ENCODE data around the gene RPRD2.

Gene RPRD2

DNA sequence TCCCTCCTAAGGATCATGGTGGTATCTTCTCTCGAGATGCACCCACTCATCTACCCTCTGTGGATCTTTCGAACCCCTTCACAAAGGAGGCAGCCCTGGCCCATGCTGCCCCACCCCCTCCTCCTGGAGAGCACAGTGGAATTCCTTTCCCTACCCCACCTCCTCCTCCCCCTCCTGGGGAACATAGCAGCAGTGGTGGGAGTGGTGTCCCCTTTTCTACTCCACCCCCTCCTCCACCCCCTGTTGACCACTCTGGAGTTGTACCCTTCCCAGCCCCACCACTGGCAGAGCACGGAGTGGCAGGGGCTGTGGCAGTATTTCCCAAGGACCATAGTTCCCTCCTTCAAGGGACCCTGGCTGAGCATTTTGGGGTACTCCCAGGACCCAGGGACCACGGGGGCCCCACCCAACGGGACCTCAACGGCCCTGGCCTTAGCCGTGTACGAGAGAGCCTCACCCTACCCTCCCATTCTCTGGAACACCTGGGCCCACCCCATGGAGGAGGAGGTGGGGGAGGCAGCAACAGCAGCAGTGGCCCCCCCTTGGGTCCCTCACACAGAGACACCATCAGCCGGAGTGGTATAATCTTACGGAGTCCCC lies 108.8 kb downstream of the RPRD2 start:
- no peak for DNase-seq (ENCODE audit: low spot score)

DNA sequence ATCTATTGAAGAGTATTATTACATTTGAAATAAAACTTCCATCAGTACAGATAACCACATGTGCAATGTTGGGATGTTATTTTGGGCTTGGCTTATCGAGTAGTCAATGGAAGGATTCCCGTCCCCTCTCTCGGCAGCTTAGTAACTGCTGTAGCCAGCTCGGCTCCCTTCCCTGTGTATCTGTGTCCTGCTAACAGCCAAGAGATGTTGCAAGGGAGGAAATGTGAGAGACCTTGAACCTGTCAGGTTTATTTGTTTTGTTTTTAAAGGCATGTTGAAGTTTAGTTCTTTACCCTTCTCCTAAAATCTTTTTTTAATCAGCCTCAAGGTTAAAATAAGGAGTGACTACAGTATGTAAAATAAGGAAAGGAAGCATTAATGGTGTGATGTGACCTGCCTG lies 109.7 kb downstream of the RPRD2 start:
- no peak for DNase-seq (ENCODE audit: low spot score)

DNA sequence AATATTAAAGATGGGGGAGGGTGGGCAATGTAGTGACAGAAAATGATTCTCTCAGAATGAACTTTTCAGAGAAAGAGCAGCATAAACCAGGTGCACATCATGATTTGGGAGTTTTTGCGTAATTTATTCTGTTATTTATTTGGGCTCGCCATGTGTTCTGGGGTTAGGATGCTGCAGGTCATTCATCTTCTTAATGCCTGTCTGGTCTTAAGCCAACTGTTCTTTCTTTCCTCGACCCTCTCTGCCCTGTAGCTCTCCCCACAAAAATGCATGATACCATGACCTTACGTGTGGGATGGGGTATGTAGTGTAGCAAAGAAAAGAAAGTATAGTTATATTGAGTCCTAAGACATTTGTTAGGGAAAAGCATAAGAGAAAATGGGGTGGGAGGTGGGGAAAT lies 110.9 kb downstream of the RPRD2 start:
- no peak for DNase-seq (ENCODE audit: low spot score)

DNA sequence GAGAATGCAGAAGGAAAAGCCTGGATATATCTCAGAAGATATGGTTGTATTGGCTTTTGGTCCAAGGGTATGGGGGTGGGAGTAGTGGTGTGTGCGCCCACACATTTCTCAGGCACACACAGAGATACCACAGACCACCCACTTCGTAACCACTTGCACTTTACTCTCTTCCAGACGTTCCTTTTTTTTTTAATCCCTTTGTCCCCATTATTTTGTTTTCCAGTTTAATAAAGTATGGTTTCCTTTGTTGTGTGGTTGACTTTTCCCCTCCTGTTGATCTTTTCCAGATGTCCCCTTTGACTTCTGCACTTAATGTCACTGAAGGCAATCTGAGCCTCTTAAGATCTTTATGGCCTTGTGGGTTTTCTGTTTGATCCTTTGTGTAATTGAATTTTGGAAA lies 112.8 kb downstream of the RPRD2 start:
- DNase-seq (ENCODE audit: low spot score): no peak

DNA sequence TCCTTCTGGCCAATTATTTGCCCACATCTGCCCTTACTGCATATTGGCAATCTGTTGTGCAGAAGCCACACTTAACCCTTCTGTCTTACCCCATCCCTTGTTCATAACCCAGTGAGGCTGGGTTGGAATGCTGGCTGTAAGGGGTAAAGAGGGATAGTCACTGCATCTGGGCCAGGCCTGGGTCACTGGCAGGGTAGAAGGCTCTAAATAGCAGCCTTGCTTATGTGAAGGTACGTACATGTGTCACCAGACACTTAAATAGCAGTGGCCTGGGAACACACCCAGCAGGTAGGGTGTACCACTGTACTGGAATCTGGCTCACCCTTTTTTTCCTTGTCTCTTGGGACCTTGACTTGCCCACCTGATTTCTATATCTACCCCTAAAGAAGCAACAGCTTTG lies 113.4 kb downstream of the RPRD2 start:
- DNase-seq (ENCODE audit: low spot score): no peak

DNA sequence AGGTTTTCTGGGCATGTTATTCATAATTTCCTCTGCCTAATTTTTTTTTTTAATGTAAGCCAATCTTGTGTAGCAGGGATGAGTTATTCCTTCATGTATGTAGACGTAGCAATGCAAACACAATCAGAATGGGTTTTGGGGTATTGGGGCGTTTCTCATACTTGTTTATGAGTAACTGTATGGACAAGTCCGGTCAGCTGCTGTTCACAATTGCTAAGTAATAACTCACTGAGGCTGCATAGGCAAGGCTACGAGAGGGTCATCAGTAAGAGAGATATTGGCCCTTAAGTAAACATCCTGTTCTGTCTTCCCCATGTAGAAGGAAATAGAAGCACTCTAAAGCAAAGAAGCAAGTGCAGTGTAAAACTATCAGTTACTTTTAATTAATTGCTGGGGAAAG lies 113.8 kb downstream of the RPRD2 start:
- DNase-seq (ENCODE audit: low spot score): no peak

DNA sequence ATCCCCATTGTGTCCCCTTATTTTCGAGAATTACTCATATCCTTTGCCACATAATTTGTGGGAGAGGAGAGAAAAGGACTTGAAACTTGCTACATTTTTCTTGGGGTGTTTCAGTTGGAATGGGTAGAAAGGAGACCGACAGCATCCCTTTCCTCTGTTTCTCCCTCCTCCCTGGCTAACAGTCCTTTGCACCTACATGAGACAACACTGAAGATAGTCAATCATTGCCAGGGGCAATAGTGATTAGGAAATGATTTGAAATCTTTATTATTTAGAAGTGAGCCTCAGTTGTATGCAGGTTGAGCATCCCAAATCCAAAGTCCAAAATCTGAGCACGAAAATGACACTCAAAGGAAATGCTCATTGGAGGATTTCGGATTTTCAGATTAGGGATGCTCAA lies 115.4 kb downstream of the RPRD2 start:
- DNase-seq (ENCODE audit: low spot score): no peak

DNA sequence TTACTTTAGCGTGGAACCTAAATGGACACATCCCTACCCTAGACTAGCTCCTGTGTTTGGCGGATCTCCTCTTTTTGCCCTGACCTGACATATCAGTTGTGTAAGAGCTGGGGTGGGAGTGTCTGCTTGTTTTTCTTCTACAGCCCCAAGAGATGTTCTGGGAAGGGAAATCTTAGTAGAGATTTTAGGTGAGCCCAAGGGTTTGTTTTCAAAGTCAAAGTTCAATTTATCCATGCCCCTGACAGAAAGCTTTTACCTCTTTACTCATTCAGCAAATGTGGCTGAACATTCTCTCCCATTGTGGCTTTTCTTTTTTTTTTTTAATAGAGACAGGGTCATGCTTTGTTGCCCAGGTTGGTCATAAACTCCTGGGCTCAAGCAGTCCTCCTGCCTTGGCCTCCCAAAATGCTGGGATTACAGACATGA lies 116.0 kb downstream of the RPRD2 start:
- no peak for DNase-seq (ENCODE audit: low spot score)

DNA sequence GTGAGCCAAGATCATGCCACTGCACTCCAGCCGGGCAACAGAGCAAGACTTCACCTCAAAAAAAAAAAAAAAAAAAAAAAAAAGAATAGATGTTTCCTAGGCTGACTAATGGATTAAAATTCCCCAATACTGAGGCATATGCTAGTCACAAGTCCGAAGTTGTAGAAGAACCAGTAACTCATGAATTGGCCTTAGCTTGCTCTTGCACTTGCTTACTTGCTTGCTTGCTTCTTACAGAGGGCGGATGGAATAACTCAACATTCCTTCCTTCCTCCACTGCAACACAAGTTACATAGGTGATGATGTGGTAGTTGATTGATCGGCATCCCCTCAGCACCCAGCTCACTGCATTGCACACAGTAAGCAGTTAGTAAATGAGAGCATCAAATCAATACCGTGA lies 120.5 kb downstream of the RPRD2 start:
- no peak for DNase-seq (ENCODE audit: low spot score)

DNA sequence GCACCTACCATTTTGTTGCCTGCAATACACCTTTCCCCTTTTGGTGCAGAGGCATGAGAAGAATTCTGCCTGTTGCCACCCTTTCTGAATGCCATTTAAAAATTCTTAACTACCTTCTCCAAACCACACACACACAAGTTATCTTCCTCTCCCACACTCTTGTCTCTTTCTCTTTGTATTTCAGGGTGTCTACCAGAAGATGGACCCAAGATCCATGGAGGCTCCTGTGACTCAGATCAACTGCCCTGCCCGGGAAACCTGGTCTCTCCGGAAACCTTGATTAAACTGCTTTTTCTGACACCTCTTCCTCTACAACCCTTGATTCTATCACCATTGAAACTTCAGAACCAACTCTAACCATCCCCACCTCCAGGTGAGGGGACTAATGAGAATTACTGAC lies 120.9 kb downstream of the RPRD2 start:
- no peak for DNase-seq (ENCODE audit: low spot score)

DNA sequence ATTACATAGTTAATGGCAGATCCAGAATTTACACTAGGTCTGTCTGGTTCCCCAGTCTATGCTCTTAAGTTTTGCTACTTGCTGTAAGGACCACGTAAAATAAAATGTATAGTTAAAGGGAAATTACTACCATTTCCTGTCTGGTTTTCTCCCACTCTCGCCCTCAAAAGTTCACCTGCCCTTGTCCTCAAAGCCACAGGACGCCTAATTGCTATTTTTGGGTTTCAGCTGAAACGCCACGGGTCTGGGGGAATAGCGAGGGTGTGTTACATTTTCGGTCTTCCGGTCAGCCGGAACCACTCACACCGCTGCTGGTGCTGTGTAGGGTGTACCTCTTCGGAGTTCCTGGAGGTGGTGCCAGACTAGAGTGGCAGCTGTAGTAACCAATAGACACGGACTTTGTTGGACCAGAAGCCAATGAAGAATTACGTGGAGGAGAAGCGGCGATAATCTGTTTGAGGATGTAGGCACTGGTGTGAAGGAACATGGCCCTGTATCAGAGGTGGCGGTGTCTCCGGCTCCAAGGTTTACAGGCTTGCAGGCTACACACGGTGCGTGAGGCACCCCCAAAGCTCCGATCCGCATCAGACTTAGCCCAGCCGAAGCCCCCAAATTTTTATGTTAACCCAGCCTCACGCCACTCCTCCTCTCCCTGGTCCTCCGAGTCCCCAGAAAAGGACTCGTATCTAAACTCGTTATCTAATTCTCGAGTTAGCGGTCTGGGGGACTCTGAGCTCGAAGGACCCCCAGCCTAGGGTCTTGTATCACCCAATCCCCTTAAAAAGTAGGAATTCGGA lies 123.2 kb downstream of the RPRD2 start, which contains the start of gene TARS2:
TARS2 (plus strand) TSS at position 454 of the 797 bp plus-strand sequence; CDS start at position 486, 32 bp downstream.
- DNase-seq (ENCODE audit: low spot score): peak; percentile 99

DNA sequence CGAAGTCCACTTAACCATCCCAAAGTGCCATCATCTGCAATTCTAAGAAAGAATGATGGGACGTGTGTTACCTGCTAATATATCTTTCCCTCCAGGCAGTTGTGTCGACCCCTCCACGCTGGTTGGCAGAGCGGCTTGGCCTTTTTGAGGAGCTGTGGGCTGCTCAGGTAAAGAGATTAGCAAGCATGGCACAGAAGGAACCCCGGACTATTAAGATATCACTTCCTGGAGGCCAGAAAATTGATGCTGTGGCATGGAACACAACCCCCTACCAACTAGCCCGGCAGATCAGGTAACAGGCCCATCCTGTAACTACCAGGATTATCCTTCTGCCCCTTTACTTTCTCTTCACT lies 123.8 kb downstream of the RPRD2 start:
- no peak for DNase-seq (ENCODE audit: low spot score)

DNA sequence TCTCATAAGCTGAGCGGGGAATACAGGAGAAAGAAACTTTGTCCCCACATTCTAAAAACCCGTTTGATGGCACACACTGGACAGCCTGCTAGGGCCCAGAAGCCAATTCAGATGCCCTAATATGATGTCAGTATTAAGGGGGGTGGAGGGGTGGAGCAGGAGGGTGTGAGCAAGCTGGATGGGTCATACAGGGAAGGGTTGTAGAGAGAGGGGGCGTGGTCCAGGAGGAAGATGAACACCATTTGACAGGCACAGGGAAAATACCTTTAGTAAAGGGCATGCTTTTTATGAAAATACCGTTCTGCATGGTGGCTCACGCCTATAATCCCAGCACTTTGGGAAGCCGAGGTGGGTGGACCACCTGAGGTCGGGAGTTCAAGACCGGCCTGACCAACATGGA lies 129.2 kb downstream of the RPRD2 start:
- DNase-seq (ENCODE audit: low spot score): no peak

DNA sequence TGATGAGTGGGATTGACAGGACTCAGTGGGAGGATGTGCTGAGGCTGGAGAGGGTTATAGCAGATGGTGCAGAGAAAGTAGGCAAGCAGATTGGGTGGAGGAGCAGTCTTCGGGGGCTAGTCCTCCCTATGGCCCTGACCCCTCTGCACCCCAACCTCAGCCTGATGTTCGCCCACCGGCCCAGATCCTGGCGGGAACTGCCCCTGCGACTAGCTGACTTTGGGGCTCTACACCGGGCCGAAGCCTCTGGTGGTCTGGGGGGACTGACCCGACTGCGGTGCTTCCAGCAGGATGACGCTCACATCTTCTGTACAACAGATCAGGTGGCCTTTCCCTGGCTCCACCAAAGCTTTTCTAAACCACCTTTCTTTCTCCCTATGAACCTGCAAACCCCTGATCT lies 134.4 kb downstream of the RPRD2 start:
- no peak for DNase-seq (ENCODE audit: low spot score)

DNA sequence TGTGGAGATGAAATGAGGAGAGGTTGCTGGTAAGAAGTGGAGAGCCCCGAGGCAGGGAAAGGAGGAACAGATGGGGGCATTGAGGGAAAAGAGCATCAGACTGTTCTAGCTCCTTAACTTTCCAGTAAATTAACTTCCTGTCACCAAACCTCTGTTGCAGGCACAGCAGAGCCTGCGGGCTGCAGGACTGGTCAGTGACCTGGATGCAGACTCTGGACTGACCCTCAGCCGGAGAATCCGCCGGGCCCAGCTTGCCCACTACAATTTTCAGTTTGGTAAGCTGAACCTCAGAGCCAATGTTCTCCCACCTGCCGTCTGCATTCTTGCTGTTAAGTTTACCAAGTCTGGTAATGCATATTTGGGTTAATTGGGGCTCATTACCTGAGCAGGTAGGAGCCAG lies 141.5 kb downstream of the RPRD2 start:
- DNase-seq (ENCODE audit: low spot score): no peak

DNA sequence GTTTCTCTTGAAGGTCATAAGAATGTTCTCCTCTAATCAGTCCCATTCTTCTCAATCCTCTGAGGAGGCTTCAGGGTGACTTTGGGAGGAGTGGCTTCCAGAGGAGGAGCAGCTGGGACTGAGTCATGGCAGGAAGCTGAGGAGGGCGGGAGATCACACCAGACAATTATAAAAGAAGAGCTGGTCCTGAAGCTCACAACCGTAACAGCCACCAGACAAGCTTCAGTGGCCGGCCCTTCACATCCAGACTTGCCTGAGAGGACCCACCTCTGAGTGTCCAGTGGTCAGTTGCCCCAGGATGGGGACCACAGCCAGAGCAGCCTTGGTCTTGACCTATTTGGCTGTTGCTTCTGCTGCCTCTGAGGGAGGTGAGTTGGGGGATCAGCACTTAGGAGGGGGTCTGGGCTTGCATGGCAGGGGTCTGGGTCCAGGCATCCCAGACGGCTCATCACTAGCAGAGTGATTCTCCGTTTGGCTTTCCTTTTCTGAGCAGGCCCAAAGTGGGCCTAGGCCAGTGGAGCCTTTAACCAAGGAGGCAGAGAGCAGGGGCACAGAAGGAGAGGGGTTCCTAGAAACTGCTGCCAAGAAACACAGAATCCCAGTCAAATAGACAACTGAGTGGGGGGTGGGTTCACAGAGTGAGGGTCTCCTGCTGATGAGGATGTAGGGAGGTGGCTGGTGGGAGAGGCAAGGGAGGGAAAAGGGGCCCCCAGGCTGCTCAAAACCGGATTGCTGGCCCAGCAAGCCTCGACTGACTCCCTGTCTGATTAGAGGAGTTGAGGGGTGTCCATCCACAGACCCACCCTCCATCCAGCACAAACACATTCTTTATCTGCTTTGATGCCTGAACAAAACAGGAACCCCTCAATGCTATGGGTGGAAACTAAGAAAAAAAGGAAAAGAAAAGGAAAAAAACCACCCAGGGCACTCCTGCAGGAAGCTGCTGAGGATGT lies 144.2 kb downstream of the RPRD2 start, which contains the start of gene ECM1:
ECM1 (plus strand) TSS at position 198 of the 953 bp plus-strand sequence; CDS start at position 299, 101 bp downstream.
- DNase-seq (ENCODE audit: low spot score): no peak

DNA sequence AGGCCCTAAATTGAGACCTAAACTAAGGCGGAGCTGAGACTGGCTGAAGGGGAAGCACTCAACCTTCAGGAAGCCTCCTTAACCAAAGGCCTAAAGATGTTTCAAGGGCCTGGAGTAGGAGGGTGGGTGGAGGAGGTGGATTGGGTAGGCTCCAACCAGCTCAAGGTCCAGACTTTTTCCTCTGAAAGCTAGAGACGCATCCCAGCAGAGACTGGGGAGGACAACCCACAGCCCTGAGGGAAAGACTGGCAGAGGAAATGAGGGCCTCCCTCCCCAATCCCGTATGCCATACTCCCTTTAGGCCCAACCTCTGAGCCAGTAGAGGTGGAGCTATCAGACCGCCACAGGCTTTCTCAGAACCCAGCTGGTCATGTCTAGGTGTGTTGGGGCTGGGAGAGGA lies 145.0 kb downstream of the RPRD2 start:
- no peak for DNase-seq (ENCODE audit: low spot score)

DNA sequence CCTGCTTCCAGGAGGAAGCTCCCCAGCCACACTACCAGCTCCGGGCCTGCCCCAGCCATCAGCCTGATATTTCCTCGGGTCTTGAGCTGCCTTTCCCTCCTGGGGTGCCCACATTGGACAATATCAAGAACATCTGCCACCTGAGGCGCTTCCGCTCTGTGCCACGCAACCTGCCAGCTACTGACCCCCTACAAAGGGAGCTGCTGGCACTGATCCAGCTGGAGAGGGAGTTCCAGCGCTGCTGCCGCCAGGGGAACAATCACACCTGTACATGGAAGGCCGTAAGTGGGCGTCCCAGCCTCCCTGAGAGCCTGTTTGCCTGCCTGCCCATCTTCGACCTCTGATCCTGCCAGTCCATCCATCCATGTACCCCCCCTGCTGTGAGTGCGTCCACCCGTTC lies 147.6 kb downstream of the RPRD2 start:
- DNase-seq (ENCODE audit: low spot score): no peak

DNA sequence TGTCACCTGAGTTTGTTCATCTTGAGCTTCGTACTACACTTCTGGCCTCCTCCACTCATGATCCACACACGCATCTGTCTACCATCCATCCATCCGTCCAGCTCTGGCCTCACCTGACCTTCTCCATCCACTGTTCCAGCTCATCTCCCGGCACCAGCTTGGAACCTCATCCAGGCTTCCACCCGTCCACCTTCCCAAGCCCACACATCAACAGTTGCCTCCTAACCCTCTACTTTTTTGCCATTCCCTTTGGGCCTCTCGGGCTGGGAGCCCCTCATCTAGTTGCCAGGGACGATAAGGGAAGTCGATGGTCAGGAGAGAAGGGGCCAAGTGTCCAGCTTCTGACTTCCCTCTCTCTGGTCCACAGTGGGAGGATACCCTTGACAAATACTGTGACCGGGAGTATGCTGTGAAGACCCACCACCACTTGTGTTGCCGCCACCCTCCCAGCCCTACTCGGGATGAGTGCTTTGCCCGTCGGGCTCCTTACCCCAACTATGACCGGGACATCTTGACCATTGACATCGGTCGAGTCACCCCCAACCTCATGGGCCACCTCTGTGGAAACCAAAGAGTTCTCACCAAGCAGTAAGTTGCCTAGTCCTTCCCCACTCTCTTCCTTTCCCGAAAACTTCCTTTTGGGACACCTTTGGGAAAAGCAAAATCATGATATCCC lies 148.2 kb downstream of the RPRD2 start:
- no peak for DNase-seq (ENCODE audit: low spot score)

DNA sequence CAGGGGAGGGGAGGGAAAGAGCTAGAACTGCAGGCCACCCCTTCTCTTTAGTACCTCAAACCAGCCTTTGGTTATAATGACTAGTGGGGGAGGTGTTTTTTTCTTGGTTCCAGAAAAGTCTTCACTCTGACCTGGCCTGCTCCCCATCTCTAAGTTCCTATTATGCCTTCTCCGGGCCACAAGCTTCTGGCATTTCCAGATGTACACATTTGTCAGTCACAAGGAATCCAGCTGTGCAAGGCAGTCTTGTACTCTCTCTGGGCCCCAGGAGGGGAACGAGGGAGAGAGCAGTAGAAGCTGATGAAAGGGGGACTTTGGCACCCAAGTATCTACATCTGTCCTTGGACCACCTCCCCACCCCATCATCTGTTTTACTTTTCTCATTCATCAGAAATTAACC lies 148.9 kb downstream of the RPRD2 start:
- DNase-seq (ENCODE audit: low spot score): no peak

DNA sequence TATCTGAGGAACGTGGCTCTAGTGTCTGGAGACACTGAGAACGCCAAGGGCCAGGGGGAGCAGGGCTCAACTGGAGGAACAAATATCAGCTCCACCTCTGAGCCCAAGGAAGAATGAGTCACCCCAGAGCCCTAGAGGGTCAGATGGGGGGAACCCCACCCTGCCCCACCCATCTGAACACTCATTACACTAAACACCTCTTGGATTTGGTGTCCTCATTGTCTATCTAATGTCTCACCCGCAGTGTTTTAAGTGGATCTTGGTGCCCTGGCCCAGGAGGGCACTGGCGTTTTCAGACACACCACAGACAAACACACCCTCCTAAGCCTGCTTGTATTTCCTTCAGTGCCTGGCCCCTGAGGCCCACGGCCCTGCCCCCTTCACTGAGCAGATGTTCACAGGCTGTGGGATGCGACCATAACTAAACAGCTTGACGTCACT lies 149.4 kb downstream of the RPRD2 start:
- no peak for DNase-seq (ENCODE audit: low spot score)

DNA sequence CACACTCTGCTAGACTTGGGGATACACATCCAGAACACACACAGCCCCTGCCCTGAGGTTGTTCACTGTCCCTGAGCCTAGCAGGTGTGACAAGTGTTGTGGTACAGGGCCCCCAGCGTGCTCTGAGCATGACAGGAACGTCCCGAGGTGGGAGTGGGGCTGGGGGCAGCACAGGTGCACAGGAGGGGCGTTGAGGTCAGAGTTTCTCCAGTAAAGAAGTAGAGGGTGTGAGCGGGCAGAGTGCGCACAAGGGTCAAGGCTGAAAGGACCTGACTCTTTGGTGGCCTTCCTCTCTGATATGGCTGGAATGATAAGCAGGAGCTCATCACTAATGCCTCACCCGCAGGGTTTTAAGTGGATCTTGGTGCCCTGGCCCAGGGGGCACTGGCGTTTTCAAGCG lies 150.3 kb downstream of the RPRD2 start:
- DNase-seq (ENCODE audit: low spot score): no peak

Measured in CD4-positive, alpha-beta T cell treated with Interleukin-15 for 4 hours (primary cell).